Suppressor macrophage (primary cell): ENCODE measurements around the gene KCNA1.

Source experiments
- DNase-seq, 4 experiments: peaks; one replicate each; pipeline ENCODE4 v3.0.0-alpha.2; 2020 to 2022

The KCNA1 gene

GRCh38 chr12:4960547-4960946, 50.8 kb downstream of the KCNA1 start:
- no peak for DNase-seq

- no peak for DNase-seq
Observed at GRCh38 chr12:4961311-4961710, 51.6 kb downstream of the KCNA1 start.

- peak in 1 of 4 experiments; percentile 9 for DNase-seq
Observed at GRCh38 chr12:4962539-4963486, 53.1 kb downstream of the KCNA1 start.
